PC-3 (cell line): ENCODE data around the gene KRT80.

Source experiments
- EZH2 ChIP-seq: fragments of 300-600 bp; sonication (generic); IDR thresholded peaks from one replicate; pipeline ENCODE4 v1.6.1; 2017; ENCODE audit warnings: antibody characterized with exemption, mild to moderate bottlenecking, low read length; ENCODE audit not compliant: unreplicated experiment
- EZH2phosphoT487 ChIP-seq: fragments of 300-600 bp; sonication (generic); IDR thresholded peaks from 2 replicates; pipeline ENCODE4 v1.6.1; 2018; ENCODE audit warnings: mild to moderate bottlenecking, antibody characterized with exemption, low read length, borderline replicate concordance
- TF ChIP-seq, protein P1 (sequence below): fragments of 300-600 bp; sonication (generic); conservative IDR thresholded peaks from 2 replicates; pipeline ENCODE4 v1.5.1; 2017; ENCODE audit warnings: antibody characterized with exemption, low read depth, mild to moderate bottlenecking, low read length

DNA sequence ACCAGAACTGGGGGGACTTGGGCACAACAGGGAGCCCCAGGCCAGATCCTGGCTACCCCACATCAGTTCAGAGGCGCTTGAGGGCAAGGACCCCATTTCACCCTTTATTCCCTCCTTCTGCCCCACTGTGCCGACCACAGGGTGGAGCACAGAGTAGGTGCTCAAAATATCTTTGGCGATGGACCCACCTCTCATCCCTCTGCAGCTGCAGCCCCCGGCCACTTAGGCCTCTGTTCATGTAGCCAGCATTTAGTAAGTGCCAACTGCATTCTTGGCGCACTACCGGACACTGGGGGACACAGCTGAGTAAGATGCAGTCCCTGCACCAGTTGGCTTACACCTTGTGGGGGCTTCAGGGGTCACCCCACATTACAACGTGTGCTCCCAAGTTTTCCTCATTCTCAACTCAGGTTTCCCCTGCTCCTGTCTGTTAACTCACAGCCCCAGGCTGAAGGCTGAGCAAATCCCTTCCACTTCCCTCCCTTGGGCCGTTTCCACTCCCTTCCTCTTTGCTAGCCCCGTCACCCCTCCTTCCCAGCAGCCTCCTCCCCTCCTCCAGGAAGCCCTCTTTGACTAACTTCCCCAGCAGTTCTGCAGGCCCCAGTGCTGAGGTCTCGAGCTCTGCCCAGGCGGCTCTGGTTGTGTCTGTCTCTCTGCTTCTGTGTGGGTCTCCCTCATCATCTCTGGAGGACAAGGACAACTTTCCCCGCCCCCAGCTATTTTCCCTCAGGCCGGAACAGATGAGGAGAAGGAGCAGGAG is 26.5 kb downstream of the KRT80 start:
- TF ChIP-seq, protein P1, sequence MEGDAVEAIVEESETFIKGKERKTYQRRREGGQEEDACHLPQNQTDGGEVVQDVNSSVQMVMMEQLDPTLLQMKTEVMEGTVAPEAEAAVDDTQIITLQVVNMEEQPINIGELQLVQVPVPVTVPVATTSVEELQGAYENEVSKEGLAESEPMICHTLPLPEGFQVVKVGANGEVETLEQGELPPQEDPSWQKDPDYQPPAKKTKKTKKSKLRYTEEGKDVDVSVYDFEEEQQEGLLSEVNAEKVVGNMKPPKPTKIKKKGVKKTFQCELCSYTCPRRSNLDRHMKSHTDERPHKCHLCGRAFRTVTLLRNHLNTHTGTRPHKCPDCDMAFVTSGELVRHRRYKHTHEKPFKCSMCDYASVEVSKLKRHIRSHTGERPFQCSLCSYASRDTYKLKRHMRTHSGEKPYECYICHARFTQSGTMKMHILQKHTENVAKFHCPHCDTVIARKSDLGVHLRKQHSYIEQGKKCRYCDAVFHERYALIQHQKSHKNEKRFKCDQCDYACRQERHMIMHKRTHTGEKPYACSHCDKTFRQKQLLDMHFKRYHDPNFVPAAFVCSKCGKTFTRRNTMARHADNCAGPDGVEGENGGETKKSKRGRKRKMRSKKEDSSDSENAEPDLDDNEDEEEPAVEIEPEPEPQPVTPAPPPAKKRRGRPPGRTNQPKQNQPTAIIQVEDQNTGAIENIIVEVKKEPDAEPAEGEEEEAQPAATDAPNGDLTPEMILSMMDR: no peak
- TF ChIP-seq EZH2phosphoT487 (no peak), EZH2 (no peak)
